HG02870 (cell line): Measurements from ENCODE around the gene BTN2A1.

ENCODE experiments used
- ATAC-seq: cut with Tn5 transposase; IDR thresholded peaks from one replicate; pipeline ENCODE4 v1.9.1; 2021; ENCODE audit warnings: mild to moderate bottlenecking, moderate library complexity; ENCODE audit not compliant: unreplicated experiment

The BTN2A1 gene

GRCh38 chr6:26464416-26465131, 6.8 kb downstream of the BTN2A1 start:
- ATAC-seq: no peak

GRCh38 chr6:26465776-26466175, 8.0 kb downstream of the BTN2A1 start:
- ATAC-seq: no peak

- ATAC-seq: no peak
Observed at GRCh38 chr6:26468829-26469228, 11.1 kb downstream of the BTN2A1 start.

- no peak for ATAC-seq
Observed at GRCh38 chr6:26470643-26471042, 12.9 kb downstream of the BTN2A1 start.

GRCh38 chr6:26471970-26472369, 14.2 kb downstream of the BTN2A1 start:
- ATAC-seq: no peak

GRCh38 chr6:26472549-26473290, 15.0 kb downstream of the BTN2A1 start:
- no peak for ATAC-seq

GRCh38 chr6:26473429-26473757, 15.6 kb downstream of the BTN2A1 start:
- ATAC-seq: no peak

- ATAC-seq: peak; percentile 87
Observed at GRCh38 chr6:26473758-26474438, 16.1 kb downstream of the BTN2A1 start.

- ATAC-seq: no peak
Observed at GRCh38 chr6:26474439-26474881, 16.7 kb downstream of the BTN2A1 start.

GRCh38 chr6:26475823-26476729, 18.3 kb downstream of the BTN2A1 start:
- ATAC-seq: no peak

- ATAC-seq: no peak
Observed at GRCh38 chr6:26476896-26477295, 19.1 kb downstream of the BTN2A1 start.

- ATAC-seq: no peak
Observed at GRCh38 chr6:26477426-26477825, 19.7 kb downstream of the BTN2A1 start.

- ATAC-seq: no peak
Observed at GRCh38 chr6:26478100-26478984, 20.6 kb downstream of the BTN2A1 start.

GRCh38 chr6:26478985-26479278, 21.2 kb downstream of the BTN2A1 start:
- no peak for ATAC-seq

GRCh38 chr6:26482338-26482737, 24.6 kb downstream of the BTN2A1 start:
- no peak for ATAC-seq

GRCh38 chr6:26483727-26484126, 26.0 kb downstream of the BTN2A1 start:
- ATAC-seq: no peak

GRCh38 chr6:26484161-26484560, 26.4 kb downstream of the BTN2A1 start:
- ATAC-seq: no peak

- no peak for ATAC-seq
Observed at GRCh38 chr6:26485112-26485780, 27.5 kb downstream of the BTN2A1 start.

GRCh38 chr6:26486358-26486757, 28.6 kb downstream of the BTN2A1 start:
- no peak for ATAC-seq

- ATAC-seq: no peak
Observed at GRCh38 chr6:26487466-26487865, 29.7 kb downstream of the BTN2A1 start.
